Measurements from ENCODE around the gene SNAP47. TPM values are rescaled to one million over a fixed set of nuclear protein-coding genes. Genes with fewer than 3 reads are reported as not detected.

The SNAP47 gene
- total RNA-seq, 1 donor = 51.4 TPM

DNA sequence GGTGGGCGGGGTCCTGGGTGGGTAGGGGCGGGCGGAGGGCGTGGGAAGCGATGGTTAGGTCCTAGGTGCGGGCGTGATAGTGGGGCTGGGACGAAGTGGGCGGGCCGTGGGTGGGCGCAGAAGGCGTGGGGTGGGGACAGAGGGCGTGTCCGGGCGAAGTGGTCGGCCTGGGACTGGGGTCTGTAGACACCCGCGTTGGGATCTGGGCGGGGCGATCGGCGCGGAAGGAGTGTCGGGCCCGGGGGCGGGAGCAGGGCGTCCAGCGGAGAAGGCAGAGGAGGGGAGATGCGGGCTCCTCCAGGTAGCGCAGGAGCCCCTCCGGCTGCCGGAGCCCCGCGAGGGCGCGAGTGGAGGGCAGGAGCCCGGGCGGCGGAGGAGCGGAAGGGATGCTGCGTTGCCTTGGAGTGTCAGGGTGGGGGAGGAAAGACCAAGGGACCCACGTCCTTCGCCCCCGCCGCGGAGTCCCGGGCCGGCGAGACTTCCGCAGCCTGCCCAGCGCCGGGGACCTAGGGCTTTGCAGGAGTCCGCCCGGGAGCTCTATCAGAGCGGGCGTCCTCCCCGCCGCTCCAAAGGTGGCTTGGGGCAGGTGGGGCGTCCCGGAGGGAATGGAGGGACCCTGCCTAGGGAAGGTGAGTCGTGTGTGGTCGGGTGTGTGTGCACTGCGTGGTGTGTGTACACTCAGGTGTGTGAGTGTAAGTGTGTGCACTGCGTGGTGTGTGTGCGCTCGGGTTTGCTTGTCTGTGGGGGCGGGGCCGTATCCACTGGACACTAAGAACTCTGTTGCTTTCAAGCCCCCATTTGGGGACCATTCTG is 53.2 kb downstream of the SNAP47 start:
- Histone ChIP-seq H2AFZ (ENCODE audit: low read length) (no peak overlapping the region), H3K79me2 (ENCODE audit: insufficient read depth, low read length) (no peaks in the 10 kb centered on the region), H3K36me3 (ENCODE audit: insufficient read depth, low read length) (no peaks in the 10 kb centered on the region), H3K4me1 (ENCODE audit: insufficient read depth, low read length) (peaks cover 6% of the 10 kb centered on the region), H4K20me1 (ENCODE audit: insufficient read depth, low read length) (no peaks in the 10 kb centered on the region), H3K4me3 (ENCODE audit: insufficient read depth, low read length) (peak overlapping the region; percentile 64), H3K9me3 (ENCODE audit: low read depth, low read length) (no peaks in the 10 kb centered on the region), H3K27ac (ENCODE audit: low read depth, low read length) (no peak overlapping the region), H3K4me2 (ENCODE audit: insufficient read depth, low read length) (peak overlapping the region; percentile 77), H3K27me3 (ENCODE audit: insufficient read depth, low read length) (peaks cover 24% of the 10 kb centered on the region)
- TF ChIP-seq, protein P1, sequence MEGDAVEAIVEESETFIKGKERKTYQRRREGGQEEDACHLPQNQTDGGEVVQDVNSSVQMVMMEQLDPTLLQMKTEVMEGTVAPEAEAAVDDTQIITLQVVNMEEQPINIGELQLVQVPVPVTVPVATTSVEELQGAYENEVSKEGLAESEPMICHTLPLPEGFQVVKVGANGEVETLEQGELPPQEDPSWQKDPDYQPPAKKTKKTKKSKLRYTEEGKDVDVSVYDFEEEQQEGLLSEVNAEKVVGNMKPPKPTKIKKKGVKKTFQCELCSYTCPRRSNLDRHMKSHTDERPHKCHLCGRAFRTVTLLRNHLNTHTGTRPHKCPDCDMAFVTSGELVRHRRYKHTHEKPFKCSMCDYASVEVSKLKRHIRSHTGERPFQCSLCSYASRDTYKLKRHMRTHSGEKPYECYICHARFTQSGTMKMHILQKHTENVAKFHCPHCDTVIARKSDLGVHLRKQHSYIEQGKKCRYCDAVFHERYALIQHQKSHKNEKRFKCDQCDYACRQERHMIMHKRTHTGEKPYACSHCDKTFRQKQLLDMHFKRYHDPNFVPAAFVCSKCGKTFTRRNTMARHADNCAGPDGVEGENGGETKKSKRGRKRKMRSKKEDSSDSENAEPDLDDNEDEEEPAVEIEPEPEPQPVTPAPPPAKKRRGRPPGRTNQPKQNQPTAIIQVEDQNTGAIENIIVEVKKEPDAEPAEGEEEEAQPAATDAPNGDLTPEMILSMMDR (IDR thresholded peaks at IDR 0.05; ENCODE audit: extremely low read depth, low read depth, low read length) = no peak
- no peak for DNase-seq (ENCODE audit: insufficient read length, low spot score, missing footprints)

DNA sequence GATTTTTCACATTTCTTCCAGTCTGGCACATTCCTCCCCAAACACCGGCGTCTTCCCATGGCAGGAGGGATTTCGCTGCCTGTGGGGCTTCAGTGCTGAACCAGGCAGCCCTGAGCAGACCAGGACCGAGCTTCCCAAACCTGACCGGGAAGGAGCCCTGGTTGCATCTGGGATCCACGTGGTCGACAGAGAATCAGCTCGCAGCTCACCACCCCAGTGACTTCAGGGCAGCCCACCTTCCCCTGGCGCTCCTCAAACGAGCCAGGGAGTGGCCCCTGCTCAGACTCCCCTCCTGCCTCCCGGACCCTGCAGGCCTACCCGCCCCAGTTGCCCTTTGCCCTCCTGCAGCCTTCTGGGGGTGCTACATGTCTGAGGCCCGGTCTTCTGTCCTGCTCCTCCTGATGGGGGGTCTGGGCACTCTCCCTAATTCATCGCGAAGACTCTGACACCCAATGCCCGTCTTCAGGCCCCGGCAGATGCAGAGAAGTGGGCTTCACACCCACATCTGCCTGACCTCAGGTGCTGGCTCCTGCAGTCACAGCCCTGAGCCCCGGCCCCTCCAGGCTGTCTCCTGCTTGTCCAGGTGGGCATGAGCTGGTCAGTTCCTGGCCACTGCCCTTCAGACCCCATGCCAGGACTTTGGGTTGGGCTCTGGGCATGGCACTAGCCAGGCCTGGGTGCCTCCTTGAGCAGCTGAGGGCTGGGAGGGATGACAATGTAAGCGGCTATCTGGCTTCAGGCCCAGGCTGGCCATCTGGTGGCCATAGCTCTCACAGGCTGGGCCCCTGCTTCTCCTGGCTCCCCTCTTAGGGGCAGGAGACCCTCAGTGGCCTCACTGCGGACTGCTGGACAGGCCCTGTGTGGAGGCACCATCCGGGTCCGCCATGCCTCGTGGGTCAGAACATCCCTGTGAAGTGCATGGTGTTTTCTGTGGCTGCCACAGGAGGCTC is 54.1 kb downstream of the SNAP47 start:
- Histone ChIP-seq H3K27me3 (ENCODE audit: insufficient read depth, low read length) (peaks cover 24% of the 10 kb centered on the region), H3K27ac (ENCODE audit: low read depth, low read length) (no peak overlapping the region), H3K36me3 (ENCODE audit: insufficient read depth, low read length) (no peaks in the 10 kb centered on the region), H3K79me2 (ENCODE audit: insufficient read depth, low read length) (no peaks in the 10 kb centered on the region), H2AFZ (ENCODE audit: low read length) (no peak overlapping the region), H3K9me3 (ENCODE audit: low read depth, low read length) (no peaks in the 10 kb centered on the region), H4K20me1 (ENCODE audit: insufficient read depth, low read length) (no peaks in the 10 kb centered on the region), H3K4me1 (ENCODE audit: insufficient read depth, low read length) (peaks cover 14% of the 10 kb centered on the region), H3K4me2 (ENCODE audit: insufficient read depth, low read length) (peak overlapping the region; percentile 77), H3K4me3 (ENCODE audit: insufficient read depth, low read length) (no peak overlapping the region)
- peak; percentile 86 for DNase-seq (ENCODE audit: insufficient read length, low spot score, missing footprints)
- TF ChIP-seq, protein P1 (IDR thresholded peaks at IDR 0.05; ENCODE audit: extremely low read depth, low read depth, low read length) = peak; percentile 27

DNA sequence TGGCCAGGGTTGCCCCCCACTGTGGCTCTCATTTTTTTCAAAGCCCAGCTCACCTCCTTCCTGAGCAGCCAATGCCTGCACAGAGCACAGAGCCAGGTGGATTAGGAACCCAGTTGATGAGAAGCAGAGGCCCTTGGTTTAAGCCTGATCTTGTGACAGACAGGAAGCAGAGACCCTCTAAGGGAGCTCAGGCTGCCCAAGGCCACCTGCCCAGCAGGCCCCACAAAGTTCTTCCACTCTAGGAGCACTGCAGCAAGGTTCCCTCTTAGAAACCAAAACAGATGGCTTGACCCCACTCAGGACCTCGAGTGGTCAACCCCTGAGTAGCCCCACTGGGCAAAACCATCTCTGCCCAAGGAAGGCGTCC is 54.8 kb downstream of the SNAP47 start:
- no peak overlapping the region for H3K4me2 ChIP-seq (ENCODE audit: insufficient read depth, low read length)
- TF ChIP-seq, protein P1 (IDR thresholded peaks at IDR 0.05; ENCODE audit: extremely low read depth, low read depth, low read length) = no peak
- DNase-seq (ENCODE audit: insufficient read length, low spot score, missing footprints) = no peak
- H3K79me2 ChIP-seq (ENCODE audit: insufficient read depth, low read length) = no peaks in the 10 kb centered on the region
- no peaks in the 10 kb centered on the region for H4K20me1 ChIP-seq (ENCODE audit: insufficient read depth, low read length)
- no peaks in the 10 kb centered on the region for H3K9me3 ChIP-seq (ENCODE audit: low read depth, low read length)
- H2AFZ ChIP-seq (ENCODE audit: low read length) = no peak overlapping the region
- no peak overlapping the region for H3K4me3 ChIP-seq (ENCODE audit: insufficient read depth, low read length)
- no peaks in the 10 kb centered on the region for H3K36me3 ChIP-seq (ENCODE audit: insufficient read depth, low read length)
- peaks cover 21% of the 10 kb centered on the region for H3K4me1 ChIP-seq (ENCODE audit: insufficient read depth, low read length)
- H3K27ac ChIP-seq (ENCODE audit: low read depth, low read length) = no peak overlapping the region
- peaks cover 24% of the 10 kb centered on the region for H3K27me3 ChIP-seq (ENCODE audit: insufficient read depth, low read length)

DNA sequence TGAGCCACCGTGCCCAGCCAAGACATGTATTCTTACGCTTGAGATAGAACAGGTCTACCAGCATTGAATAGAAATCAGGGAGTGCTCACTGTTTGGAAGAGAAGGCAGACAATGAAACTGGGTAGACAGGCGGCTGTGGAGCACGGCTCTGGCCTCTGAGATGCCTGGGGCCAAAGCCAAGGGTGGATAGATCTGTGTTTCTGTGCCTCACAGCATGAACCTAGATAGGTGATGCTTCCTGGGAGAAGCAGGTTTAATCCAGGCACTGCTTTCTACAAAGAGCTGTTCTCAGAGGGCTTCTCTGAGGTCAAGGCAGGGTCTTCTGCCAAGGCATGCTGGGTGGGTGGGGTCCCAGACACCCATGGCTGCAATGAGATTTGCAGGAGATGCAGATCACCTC is 55.6 kb downstream of the SNAP47 start:
- no peaks in the 10 kb centered on the region for H4K20me1 ChIP-seq (ENCODE audit: insufficient read depth, low read length)
- peaks cover 21% of the 10 kb centered on the region for H3K27me3 ChIP-seq (ENCODE audit: insufficient read depth, low read length)
- H2AFZ ChIP-seq (ENCODE audit: low read length) = no peak overlapping the region
- no peaks in the 10 kb centered on the region for H3K79me2 ChIP-seq (ENCODE audit: insufficient read depth, low read length)
- TF ChIP-seq, protein P1 (IDR thresholded peaks at IDR 0.05; ENCODE audit: extremely low read depth, low read depth, low read length) = no peak
- no peak overlapping the region for H3K4me2 ChIP-seq (ENCODE audit: insufficient read depth, low read length)
- no peak overlapping the region for H3K4me3 ChIP-seq (ENCODE audit: insufficient read depth, low read length)
- no peaks in the 10 kb centered on the region for H3K36me3 ChIP-seq (ENCODE audit: insufficient read depth, low read length)
- no peaks in the 10 kb centered on the region for H3K9me3 ChIP-seq (ENCODE audit: low read depth, low read length)
- H3K4me1 ChIP-seq (ENCODE audit: insufficient read depth, low read length) = peaks cover 21% of the 10 kb centered on the region
- no peak for DNase-seq (ENCODE audit: insufficient read length, low spot score, missing footprints)
- no peak overlapping the region for H3K27ac ChIP-seq (ENCODE audit: low read depth, low read length)

Data from osteoblast (primary cell).